Cardiac muscle cell (in vitro differentiated cells and primary cell): ENCODE data around the gene MAP1S. TPM values are rescaled to one million over a fixed set of nuclear protein-coding genes. Genes with fewer than 3 reads are reported as not detected.
"Not testable (repeated sequence)": the region's sequence is repeated elsewhere in the genome, so short reads cannot be mapped to it uniquely, and the experiment has no call there.

ENCODE experiments used
- DNase-seq, 2 donors: peaks; one replicate each; pipeline versions ENCODE4 v3.0.0 to v3.0.0-alpha.2; 2010 to 2017; ENCODE audit warnings: low read depth in 1 of 2, low spot score in 1 of 2
- H3K27ac ChIP-seq: fragments of 200-600 bp; sonication (generic); 2 replicates; pipeline ENCODE4 v1.5.1; 2016
- H3K27me3 ChIP-seq: fragments of 200-600 bp; sonication (generic); 2 replicates; pipeline ENCODE4 v1.6.0; 2016; ENCODE audit warnings: control low read depth
- H3K36me3 ChIP-seq: fragments of 200-600 bp; sonication (generic); 2 replicates; pipeline ENCODE4 v1.5.1; 2016; ENCODE audit warnings: control low read depth
- H3K4me1 ChIP-seq: fragments of 200-600 bp; sonication (generic); 2 replicates; pipeline ENCODE4 v1.8.1; 2017; ENCODE audit warnings: low read depth, mild to moderate bottlenecking, mixed run types
- H3K4me3 ChIP-seq: fragments of 200-600 bp; sonication (generic); 2 replicates; pipeline ENCODE4 v1.5.1; 2016; ENCODE audit warnings: mild to moderate bottlenecking
- H3K9me3 ChIP-seq: fragments of 200-600 bp; sonication (generic); 2 replicates; pipeline ENCODE4 v1.5.1; 2017; ENCODE audit warnings: low read depth, mild to moderate bottlenecking, control low read depth
- CTCF ChIP-seq: IDR thresholded peaks from 2 replicates; pipeline ENCODE4 v1.5.1; 2012; ENCODE audit warnings: low read depth, mild to moderate bottlenecking, low read length
- polyA plus RNA-seq: library from polyadenylated mRNA; unstranded; fragments of >200 nt; fragmentation: Nextera tagmentation; extraction: Ambion mirVana; gene quantifications from 2 replicates; pipeline ENCODE4 v1.2.1, GENCODE V29; 2016
- total RNA-seq: library from RNA; depleted of rRNA; stranded (reverse); fragments of >200 nt; gene quantifications from 2 replicates; pipeline ENCODE4 v1.2.3, GENCODE V29; 2016

The MAP1S gene
- total and polyA plus RNA-seq, 2 experiments from 2014 or later = 60.4 to 61.7 TPM

- TF ChIP-seq CTCF = no peak
- Histone ChIP-seq H3K9me3 (no peaks in the 10 kb centered on the region), H3K27me3 (no peaks in the 10 kb centered on the region), H3K4me1 (no peaks in the 10 kb centered on the region), H3K27ac (no peak overlapping the region), H3K36me3 (no peaks in the 10 kb centered on the region), H3K4me3 (peak overlapping the region; percentile 10)
- peak; percentile 42 to 64 for DNase-seq
Measured at GRCh38 chr19:17778251-17778967, 59.1 kb downstream of the MAP1S start.

- H3K4me3 ChIP-seq = peak overlapping the region; percentile 10
- no peak for TF ChIP-seq CTCF
- H3K27me3 ChIP-seq = no peaks in the 10 kb centered on the region
- H3K27ac ChIP-seq = no peak overlapping the region
- no peaks in the 10 kb centered on the region for H3K4me1 ChIP-seq
- H3K9me3 ChIP-seq = no peaks in the 10 kb centered on the region
- DNase-seq = peak in 1 of 2 donors; percentile 74
- no peaks in the 10 kb centered on the region for H3K36me3 ChIP-seq
Measured at GRCh38 chr19:17778968-17779929, 60.0 kb downstream of the MAP1S start.

DNA sequence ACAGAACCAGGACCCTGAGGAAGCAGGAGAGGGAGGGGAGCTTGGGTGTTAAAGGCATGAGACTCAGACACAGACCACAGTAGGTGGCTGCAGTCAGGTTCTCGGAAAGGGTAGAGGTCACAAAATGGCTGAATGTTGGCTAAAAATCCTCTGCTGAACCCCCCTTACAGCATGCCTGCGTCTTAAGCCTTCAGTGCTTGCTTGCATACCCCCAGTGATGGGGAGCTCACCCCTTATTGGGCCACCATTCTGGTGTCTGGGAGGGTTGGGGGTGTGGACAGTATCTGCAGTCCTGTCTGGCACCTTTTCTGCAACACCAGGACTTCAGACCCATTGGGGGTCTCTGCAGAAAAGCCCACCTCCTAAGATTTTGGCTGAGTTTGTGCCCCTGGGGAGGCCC is 61.5 kb downstream of the MAP1S start:
- Histone ChIP-seq H3K9me3 (no peaks in the 10 kb centered on the region), H3K27ac (no peak overlapping the region), H3K36me3 (no peaks in the 10 kb centered on the region), H3K4me3 (no peak overlapping the region), H3K27me3 (no peaks in the 10 kb centered on the region), H3K4me1 (no peaks in the 10 kb centered on the region)
- DNase-seq = no peak
- TF ChIP-seq CTCF = no peak

- not testable (repeated sequence) for H3K27me3 ChIP-seq
Measured at GRCh38 chr19:17783721-17784120, 64.4 kb downstream of the MAP1S start.

More at GRCh38 chr19:17783721-17784120, 64.4 kb downstream of the MAP1S start:
- not testable (repeated sequence) for DNase-seq, H3K36me3 ChIP-seq, H3K27ac ChIP-seq, H3K9me3 ChIP-seq, H3K4me3 ChIP-seq, H3K4me1 ChIP-seq

Other genes with a start within 250 kb of the MAP1S start
- 28.5 and 40.4 TPM in 2 replicates for gene SLC27A1, start 249.0 kb upstream of the MAP1S start, total RNA-seq
- 30.1 and 31.8 TPM in 2 replicates for gene SLC27A1, start 249.0 kb upstream of the MAP1S start, polyA plus RNA-seq
- 150 and 177 TPM in 2 replicates for gene PGLS, start 207.8 kb upstream of the MAP1S start, total RNA-seq
- 116 and 118 TPM in 2 replicates for gene PGLS, start 207.8 kb upstream of the MAP1S start, polyA plus RNA-seq
- 62.9 and 93.5 TPM in 2 replicates for gene COLGALT1, start 163.8 kb upstream of the MAP1S start, total RNA-seq
- gene COLGALT1, start 163.8 kb upstream of the MAP1S start, polyA plus RNA-seq = 41.1 and 60.9 TPM in 2 replicates
- 0.21 and 0.54 TPM in 2 replicates for gene UNC13A, start 31.1 kb upstream of the MAP1S start, total RNA-seq
- gene UNC13A, start 31.1 kb upstream of the MAP1S start, polyA plus RNA-seq = 0.31 and 0.74 TPM in 2 replicates
- 1.8 and 3.1 TPM in 2 replicates for gene FCHO1, start 32.0 kb downstream of the MAP1S start, total RNA-seq
- gene FCHO1, start 32.0 kb downstream of the MAP1S start, polyA plus RNA-seq = 2.5 and 4.3 TPM in 2 replicates
- not detected in 2 replicates for gene B3GNT3, start 75.7 kb downstream of the MAP1S start, total RNA-seq
- gene B3GNT3, start 75.7 kb downstream of the MAP1S start, polyA plus RNA-seq = 0.55 TPM in 1 of 2 replicates, not detected in the other
- 0.25 and 0.63 TPM in 2 replicates for gene INSL3, start 102.0 kb downstream of the MAP1S start, total RNA-seq
- 0.47 TPM in 1 of 2 replicates, not detected in the other for gene INSL3, start 102.0 kb downstream of the MAP1S start, polyA plus RNA-seq
- 3.2 and 14.5 TPM in 2 replicates for gene JAK3, start 128.5 kb downstream of the MAP1S start, total RNA-seq
- 1.5 and 11.0 TPM in 2 replicates for gene JAK3, start 128.5 kb downstream of the MAP1S start, polyA plus RNA-seq
- 1,484 and 1,728 TPM in 2 replicates for gene RPL18A, start 140.4 kb downstream of the MAP1S start, total RNA-seq
- gene RPL18A, start 140.4 kb downstream of the MAP1S start, polyA plus RNA-seq = 930 and 1,120 TPM in 2 replicates
- 0.04 and 0.21 TPM in 2 replicates for gene SLC5A5, start 152.5 kb downstream of the MAP1S start, total RNA-seq
- not detected in 2 replicates for gene SLC5A5, start 152.5 kb downstream of the MAP1S start, polyA plus RNA-seq
- gene CCDC124, start 213.5 kb downstream of the MAP1S start, total RNA-seq = 80.5 and 103 TPM in 2 replicates
- gene CCDC124, start 213.5 kb downstream of the MAP1S start, polyA plus RNA-seq = 172 and 200 TPM in 2 replicates
- 23.4 and 26.7 TPM in 2 replicates for gene KCNN1, start 247.6 kb downstream of the MAP1S start, total RNA-seq
- gene KCNN1, start 247.6 kb downstream of the MAP1S start, polyA plus RNA-seq = 20.4 and 28.0 TPM in 2 replicates